K562 (cell line): ENCODE data around the gene KLK1. TPM values are rescaled to one million over a fixed set of nuclear protein-coding genes. Genes with fewer than 3 reads are reported as not detected.

Experiments used
- CBX5 ChIP-seq: IDR thresholded peaks from 2 replicates; pipeline ENCODE4 v1.6.1; 2014; ENCODE audit warnings: low read depth, borderline replicate concordance
- CC2D1A ChIP-seq: fragments of 450-650 bp; IDR thresholded peaks from 2 replicates; pipeline ENCODE4 v1.6.1; 2017; ENCODE audit warnings: mild to moderate bottlenecking
- FOXJ3 ChIP-seq: sonication (generic); formaldehyde crosslinking; IDR thresholded peaks from 2 replicates; pipeline ENCODE4 v1.4.0; 2020; ENCODE audit warnings: mild to moderate bottlenecking, missing genetic modification reagents
- GATAD2A ChIP-seq: fragments of 450-650 bp; IDR thresholded peaks from 2 replicates; pipeline ENCODE4 v1.6.1; 2017
- KLF6 ChIP-seq: fragments of 250-450 bp; sonication (Bioruptor Pico); IDR thresholded peaks from 2 replicates; pipeline ENCODE4 v1.4.0; 2020; ENCODE audit warnings: mild to moderate bottlenecking, moderate library complexity, borderline replicate concordance
- MAFK ChIP-seq: IDR thresholded peaks from 2 replicates; pipeline ENCODE4 v1.6.1; 2011; ENCODE audit warnings: low read length, improper control_type of control experiment
- MED1 ChIP-seq: sonication (generic); formaldehyde crosslinking; IDR thresholded peaks from 2 replicates; pipeline ENCODE4 v1.8.1; 2023; ENCODE audit warnings: missing genetic modification reagents, borderline replicate concordance
- NCOA2 ChIP-seq, 2 experiments: fragments of 450-650 bp; IDR thresholded peaks; 2 replicates each; pipeline ENCODE4 v1.6.1; 2018; ENCODE audit warnings: mild to moderate bottlenecking in 2 of 2, moderate library complexity in 1 of 2; ENCODE audit not compliant: partially characterized antibody in 2 of 2
- POLR2H ChIP-seq: IDR thresholded peaks from 2 replicates; pipeline ENCODE4 v1.6.1; 2016; ENCODE audit warnings: missing genetic modification characterization, low read depth, mild to moderate bottlenecking, control low read depth, missing compliant biosample characterization, moderate library complexity
- PTRF ChIP-seq: fragments of 450-650 bp; IDR thresholded peaks from 2 replicates; pipeline ENCODE4 v1.6.1; 2016; ENCODE audit warnings: mild to moderate bottlenecking, missing genetic modification characterization, missing compliant biosample characterization
- SLC30A9 ChIP-seq: fragments of 250-450 bp; sonication (Bioruptor Pico); IDR thresholded peaks from 2 replicates; pipeline ENCODE4 v1.8.0; 2022; ENCODE audit warnings: mild to moderate bottlenecking, moderate library complexity
- SREBF2 ChIP-seq: sonication (generic); formaldehyde crosslinking; IDR thresholded peaks from 2 replicates; pipeline ENCODE4 v1.4.0; 2020; ENCODE audit warnings: mild to moderate bottlenecking, missing genetic modification reagents
- STAG1 ChIP-seq: sonication (generic); formaldehyde crosslinking; IDR thresholded peaks from 2 replicates; pipeline ENCODE4 v1.5.0; 2020; ENCODE audit warnings: missing genetic modification reagents, borderline replicate concordance
- UBTF ChIP-seq, 2 experiments: IDR thresholded peaks; 2 replicates each; pipeline ENCODE4 v1.6.1; 2012; ENCODE audit warnings: improper control_type of control experiment in 2 of 2, low read depth in 2 of 2, low read length in 2 of 2, borderline replicate concordance in 1 of 2
- ZNF121 ChIP-seq: sonication (generic); formaldehyde crosslinking; conservative IDR thresholded peaks from 2 replicates; pipeline ENCODE4 v1.8.0; 2022; ENCODE audit warnings: missing genetic modification reagents
- ZNF134 ChIP-seq: fragments of 250-450 bp; sonication (Bioruptor Pico); conservative IDR thresholded peaks from 2 replicates; pipeline ENCODE4 v1.4.0; 2020
- ZNF217 ChIP-seq: sonication (generic); formaldehyde crosslinking; IDR thresholded peaks from 2 replicates; pipeline ENCODE4 v1.8.0; 2022; ENCODE audit warnings: mild to moderate bottlenecking, missing genetic modification reagents
- ZNF57 ChIP-seq: fragments of 450-650 bp; formaldehyde crosslinking; IDR thresholded peaks from 2 replicates; pipeline ENCODE4 v1.4.0; 2020; ENCODE audit warnings: mild to moderate bottlenecking, moderate library complexity
- ZZZ3 ChIP-seq: fragments of 450-650 bp; IDR thresholded peaks from 2 replicates; pipeline ENCODE4 v1.6.1; 2016; ENCODE audit warnings: antibody characterized with exemption, mild to moderate bottlenecking, moderate library complexity
- polyA plus RNA-seq, 8 experiments: library from polyadenylated mRNA; depleted of rRNA in 4 of 8; stranded (reverse) in 5 of 8; unstranded in 3 of 8; fragments of >200 nt; fragmentation: Nextera tagmentation in 2 of 8; fragmentation: Illumina TruSeq in 1 of 8; extraction: Ambion mirVana in 2 of 8; extraction: Trizol in 1 of 8; gene quantifications; 2 replicates each; pipeline versions ENCODE4 v1.2.1 to v1.2.3, GENCODE V29; 2011 to 2014; ENCODE audit warnings: inconsistent platforms in 1 of 8, missing spikeins in 1 of 8
- total RNA-seq, 7 experiments: library from RNA; depleted of rRNA in 6 of 7; stranded (reverse); fragments of >200 nt in 6 of 7; fragmentation: Illumina TruSeq in 2 of 7; extraction: Trizol in 2 of 7; gene quantifications; 2 replicates each; pipeline versions ENCODE4 v1.2.1 to v1.2.3, GENCODE V29; 2011 to 2021; ENCODE audit warnings: low replicate concordance in 1 of 7
- TF ChIP-seq, protein P1 (sequence below): fragments of 150-350 bp; IDR thresholded peaks from 2 replicates; pipeline ENCODE4 v1.6.1; 2014; ENCODE audit warnings: low read depth, mild to moderate bottlenecking, low read length, borderline replicate concordance
- TF ChIP-seq, protein P2 (sequence below): fragments of 200-800 bp; sonication (Bioruptor generic); IDR thresholded peaks from 2 replicates; pipeline ENCODE4 v1.6.1; 2017; ENCODE audit warnings: missing genetic modification characterization, missing compliant biosample characterization
- TF ChIP-seq, protein P3 (sequence below): fragments of 250-450 bp; sonication (Bioruptor Pico); IDR thresholded peaks from 2 replicates; pipeline ENCODE4 v1.9.0; 2021; ENCODE audit warnings: mild to moderate bottlenecking

Gene KLK1
- total and polyA plus RNA-seq, 9 of the 15 experiments (the other 6 are each of a cell fraction or from before 2014, with no cell fraction given): 0.87 to 15.4 (median 9.1) TPM

- TF ChIP-seq KLF6 (CRISPR knock-in tag): no peak
- TF ChIP-seq CC2D1A: no peak
- no peak for TF ChIP-seq SLC30A9 (CRISPR knock-in tag)
- TF ChIP-seq, protein P1, sequence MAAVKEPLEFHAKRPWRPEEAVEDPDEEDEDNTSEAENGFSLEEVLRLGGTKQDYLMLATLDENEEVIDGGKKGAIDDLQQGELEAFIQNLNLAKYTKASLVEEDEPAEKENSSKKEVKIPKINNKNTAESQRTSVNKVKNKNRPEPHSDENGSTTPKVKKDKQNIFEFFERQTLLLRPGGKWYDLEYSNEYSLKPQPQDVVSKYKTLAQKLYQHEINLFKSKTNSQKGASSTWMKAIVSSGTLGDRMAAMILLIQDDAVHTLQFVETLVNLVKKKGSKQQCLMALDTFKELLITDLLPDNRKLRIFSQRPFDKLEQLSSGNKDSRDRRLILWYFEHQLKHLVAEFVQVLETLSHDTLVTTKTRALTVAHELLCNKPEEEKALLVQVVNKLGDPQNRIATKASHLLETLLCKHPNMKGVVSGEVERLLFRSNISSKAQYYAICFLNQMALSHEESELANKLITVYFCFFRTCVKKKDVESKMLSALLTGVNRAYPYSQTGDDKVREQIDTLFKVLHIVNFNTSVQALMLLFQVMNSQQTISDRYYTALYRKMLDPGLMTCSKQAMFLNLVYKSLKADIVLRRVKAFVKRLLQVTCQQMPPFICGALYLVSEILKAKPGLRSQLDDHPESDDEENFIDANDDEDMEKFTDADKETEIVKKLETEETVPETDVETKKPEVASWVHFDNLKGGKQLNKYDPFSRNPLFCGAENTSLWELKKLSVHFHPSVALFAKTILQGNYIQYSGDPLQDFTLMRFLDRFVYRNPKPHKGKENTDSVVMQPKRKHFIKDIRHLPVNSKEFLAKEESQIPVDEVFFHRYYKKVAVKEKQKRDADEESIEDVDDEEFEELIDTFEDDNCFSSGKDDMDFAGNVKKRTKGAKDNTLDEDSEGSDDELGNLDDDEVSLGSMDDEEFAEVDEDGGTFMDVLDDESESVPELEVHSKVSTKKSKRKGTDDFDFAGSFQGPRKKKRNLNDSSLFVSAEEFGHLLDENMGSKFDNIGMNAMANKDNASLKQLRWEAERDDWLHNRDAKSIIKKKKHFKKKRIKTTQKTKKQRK: no peak
- no peak for TF ChIP-seq STAG1 (CRISPR knock-in tag)
- no peak for TF ChIP-seq POLR2H
- no peak for TF ChIP-seq PTRF (tag)
- TF ChIP-seq, protein P2, sequence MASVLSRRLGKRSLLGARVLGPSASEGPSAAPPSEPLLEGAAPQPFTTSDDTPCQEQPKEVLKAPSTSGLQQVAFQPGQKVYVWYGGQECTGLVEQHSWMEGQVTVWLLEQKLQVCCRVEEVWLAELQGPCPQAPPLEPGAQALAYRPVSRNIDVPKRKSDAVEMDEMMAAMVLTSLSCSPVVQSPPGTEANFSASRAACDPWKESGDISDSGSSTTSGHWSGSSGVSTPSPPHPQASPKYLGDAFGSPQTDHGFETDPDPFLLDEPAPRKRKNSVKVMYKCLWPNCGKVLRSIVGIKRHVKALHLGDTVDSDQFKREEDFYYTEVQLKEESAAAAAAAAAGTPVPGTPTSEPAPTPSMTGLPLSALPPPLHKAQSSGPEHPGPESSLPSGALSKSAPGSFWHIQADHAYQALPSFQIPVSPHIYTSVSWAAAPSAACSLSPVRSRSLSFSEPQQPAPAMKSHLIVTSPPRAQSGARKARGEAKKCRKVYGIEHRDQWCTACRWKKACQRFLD (CRISPR knock-in tag): no peak
- TF ChIP-seq SREBF2: no peak
- TF ChIP-seq MAFK: no peak
- no peak for TF ChIP-seq FOXJ3 (CRISPR knock-in tag)
- no peak for TF ChIP-seq GATAD2A
- no peak for TF ChIP-seq NCOA2 (IDR thresholded peaks at IDR 0.05; ENCODE audit: partially characterized antibody in 2 of 2)
- TF ChIP-seq UBTF (IDR thresholded peaks at IDR 0.05; ENCODE audit: borderline replicate concordance in 1 of 2, low read depth in 2 of 2, low read length in 2 of 2): no peak
- no peak for TF ChIP-seq ZZZ3
- TF ChIP-seq, protein P3, sequence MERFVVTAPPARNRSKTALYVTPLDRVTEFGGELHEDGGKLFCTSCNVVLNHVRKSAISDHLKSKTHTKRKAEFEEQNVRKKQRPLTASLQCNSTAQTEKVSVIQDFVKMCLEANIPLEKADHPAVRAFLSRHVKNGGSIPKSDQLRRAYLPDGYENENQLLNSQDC (CRISPR knock-in tag): no peak
- no peak for TF ChIP-seq MED1 (CRISPR knock-in tag)
- no peak for TF ChIP-seq ZNF134
- no peak for TF ChIP-seq CBX5
- no peak for TF ChIP-seq ZNF217 (CRISPR knock-in tag)
- TF ChIP-seq ZNF57 (CRISPR knock-in tag): no peak
- TF ChIP-seq ZNF121 (CRISPR knock-in tag): no peak
Observed at GRCh38 chr19:50817941-50818858, 5.4 kb downstream of the KLK1 start (continued).
